Ovary (tissue), 9 donors: ENCODE data around the gene RSPH1. TPM values are rescaled to one million over a fixed set of nuclear protein-coding genes. Genes with fewer than 3 reads are reported as not detected.

Experiments used
- DNase-seq, 5 donors: peaks; one replicate each; pipeline ENCODE4 v3.0.0-alpha.2; 2019 to 2020
- H3K27ac ChIP-seq, 2 donors: fragments of 200-600 bp; one replicate each; pipeline versions ENCODE4 v1.5.1 to v1.8.0; 2019 to 2022
- H3K27me3 ChIP-seq: fragments of 200-600 bp; one replicate; pipeline ENCODE4 v1.8.0; 2022
- H3K36me3 ChIP-seq: fragments of 200-600 bp; sonication (generic); one replicate; pipeline ENCODE4 v1.5.1; 2019
- H3K4me1 ChIP-seq: one replicate; pipeline ENCODE4 v1.8.1; 2013; ENCODE audit warnings: mild to moderate bottlenecking, moderate library complexity; ENCODE audit not compliant: insufficient read depth
- H3K4me3 ChIP-seq: fragments of 200-600 bp; sonication (generic); one replicate; pipeline ENCODE4 v1.5.1; 2017
- H3K9me3 ChIP-seq, 2 donors: fragments of 200-600 bp in 1 of 2; sonication (generic) in 1 of 2; one replicate each; pipeline versions ENCODE4 v1.5.1 to v1.8.1; 2013 to 2019; ENCODE audit warnings: mild to moderate bottlenecking in 1 of 2, moderate library complexity in 1 of 2
- EP300 ChIP-seq: sonication (generic); formaldehyde crosslinking; IDR thresholded peaks from one replicate; pipeline ENCODE4 v1.6.1; 2017; ENCODE audit warnings: antibody characterized with exemption
- POLR2A ChIP-seq: fragments of 450-650 bp; IDR thresholded peaks from one replicate; pipeline ENCODE4 v1.6.1; 2017; ENCODE audit warnings: antibody characterized with exemption, mild to moderate bottlenecking, moderate library complexity
- WGBS, 3 donors: extraction: QIAGEN DNeasy Blood & Tissue Kit in 1 of 3; methylation state at CpG; one replicate each; pipeline versions ENCODE4 v1.1.5 to v1.1.7; 2013 to 2017; 5-methylcytosine and 5-hydroxymethylcytosine counted together
- intact Hi-C, 4 donors: fragments of 100-400 bp; cut with DNase I; formaldehyde crosslinking; loops; one replicate each; pipeline versions ENCODE4 v1.11.0 to v1.15.1; 2022 to 2023
- polyA plus RNA-seq, 2 donors: library from polyadenylated mRNA; stranded (reverse); fragments of 200-250 nt in 1 of 2; fragments of 350-450 nt in 1 of 2; fragmentation: Illumina TruSeq in 1 of 2; extraction: RNeasy Lipid Tissue Mini Kit (QIAGEN cat#74804) in 1 of 2; gene quantifications; one replicate each; pipeline ENCODE4 v1.2.3, GENCODE V29; 2013 to 2014
- total RNA-seq, 7 donors: library from RNA; depleted of rRNA in 2 of 7; stranded (reverse); fragments of >200 nt in 2 of 7; fragmentation: NEBNext Ultra II Directional in 3 of 7; extraction: Animal tissue kit (Norgen Biotek cat#: 25700) in 3 of 7; gene quantifications; one replicate each; pipeline versions ENCODE4 v1.1.0 to v1.2.4, GENCODE V29; 2016 to 2023
- TF ChIP-seq, protein P1 (sequence below), 3 donors: fragments of 450-650 bp in 2 of 3; fragments of 200-600 bp in 1 of 3; IDR thresholded peaks; one replicate each; pipeline versions ENCODE4 v1.5.1 to v1.8.0; 2016 to 2022; ENCODE audit warnings: antibody characterized with exemption in 3 of 3, mild to moderate bottlenecking in 1 of 3
- donor health status: DM: no; HTN: no; CAD: no; lungs with moderate emphysema.
- donor health status: DM: no; HTN: no; CAD: no.
- donor health status: Bipolar disorder and iron deficiency.
- donor health status: DM: yes; HTN: yes; CAD: no.
- donor health status: DM: no; HTN: no; CAD: no.
- donor health status: DM: yes; HTN: yes; CAD: no.

The RSPH1 gene
- total and polyA plus RNA-seq, 9 donors, result 0.76 to 37.5 (median 2.5) TPM

DNA sequence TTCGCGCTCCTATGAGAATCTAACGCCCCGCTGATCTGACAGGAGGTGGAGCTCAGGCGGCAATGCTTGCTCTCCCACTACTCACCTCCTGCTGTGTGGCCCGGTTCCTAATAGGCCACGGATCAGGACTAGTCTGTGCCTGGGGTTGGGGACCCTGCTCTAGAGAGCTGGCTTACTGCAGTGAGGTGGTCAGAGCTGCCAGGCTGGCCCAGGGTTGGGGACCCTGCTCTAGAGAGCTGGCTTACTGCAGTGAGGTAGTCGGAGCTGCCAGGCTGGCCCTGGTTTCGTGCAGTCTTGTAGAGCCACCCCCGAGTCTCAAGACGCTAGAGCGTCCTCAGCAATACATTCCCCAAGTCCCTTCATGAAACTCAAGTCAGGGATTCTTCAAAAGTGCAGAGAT lies 45.1 kb upstream of the RSPH1 start:
- TF ChIP-seq POLR2A, result no peak
- TF ChIP-seq, protein P1, sequence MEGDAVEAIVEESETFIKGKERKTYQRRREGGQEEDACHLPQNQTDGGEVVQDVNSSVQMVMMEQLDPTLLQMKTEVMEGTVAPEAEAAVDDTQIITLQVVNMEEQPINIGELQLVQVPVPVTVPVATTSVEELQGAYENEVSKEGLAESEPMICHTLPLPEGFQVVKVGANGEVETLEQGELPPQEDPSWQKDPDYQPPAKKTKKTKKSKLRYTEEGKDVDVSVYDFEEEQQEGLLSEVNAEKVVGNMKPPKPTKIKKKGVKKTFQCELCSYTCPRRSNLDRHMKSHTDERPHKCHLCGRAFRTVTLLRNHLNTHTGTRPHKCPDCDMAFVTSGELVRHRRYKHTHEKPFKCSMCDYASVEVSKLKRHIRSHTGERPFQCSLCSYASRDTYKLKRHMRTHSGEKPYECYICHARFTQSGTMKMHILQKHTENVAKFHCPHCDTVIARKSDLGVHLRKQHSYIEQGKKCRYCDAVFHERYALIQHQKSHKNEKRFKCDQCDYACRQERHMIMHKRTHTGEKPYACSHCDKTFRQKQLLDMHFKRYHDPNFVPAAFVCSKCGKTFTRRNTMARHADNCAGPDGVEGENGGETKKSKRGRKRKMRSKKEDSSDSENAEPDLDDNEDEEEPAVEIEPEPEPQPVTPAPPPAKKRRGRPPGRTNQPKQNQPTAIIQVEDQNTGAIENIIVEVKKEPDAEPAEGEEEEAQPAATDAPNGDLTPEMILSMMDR (IDR thresholded peaks at IDR 0.05), result no peak
- TF ChIP-seq EP300, result no peak
- no peaks in the 10 kb centered on the region for H3K9me3 ChIP-seq
- H3K27me3 ChIP-seq, result no peaks in the 10 kb centered on the region
- WGBS, 3 donors, result 86 to 93% (median 89%) methylated on average over 12 of the region's 12 CpGs
- no peak overlapping the region for H3K27ac ChIP-seq
- no peaks in the 10 kb centered on the region for H3K36me3 ChIP-seq
- H3K4me3 ChIP-seq, result no peak overlapping the region
- H3K4me1 ChIP-seq, result no peaks in the 10 kb centered on the region
- intact Hi-C loops, result no loop called here
- no peak for DNase-seq

DNA sequence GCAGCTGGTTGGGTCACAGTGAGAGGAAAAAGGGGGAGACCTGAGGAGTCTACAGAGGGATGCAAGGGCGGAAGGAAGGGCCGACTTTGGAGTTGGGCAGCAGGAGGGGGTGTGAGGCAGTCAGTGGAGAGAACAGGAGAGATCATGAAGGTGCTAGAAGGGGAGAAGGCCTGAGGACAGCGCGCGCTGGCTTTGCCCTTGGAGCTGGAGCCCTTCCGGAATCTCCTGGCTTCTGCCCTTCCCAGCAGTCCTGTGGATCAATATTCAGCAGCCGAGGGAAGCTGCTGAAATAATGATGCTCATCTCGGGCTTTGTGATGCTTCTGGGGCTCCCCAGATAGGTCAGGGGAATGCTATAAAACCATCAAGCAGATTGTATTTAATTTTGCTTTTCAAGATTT lies 44.4 kb upstream of the RSPH1 start:
- no peak overlapping the region for H3K27ac ChIP-seq
- WGBS, 3 donors, result 82 to 92% (median 86%) methylated on average over 8 of the region's 8 CpGs
- H3K36me3 ChIP-seq, result no peaks in the 10 kb centered on the region
- intact Hi-C loops, result no loop called here
- no peaks in the 10 kb centered on the region for H3K4me1 ChIP-seq
- DNase-seq, result peak in 1 of 5 donors; percentile 5
- H3K27me3 ChIP-seq, result no peaks in the 10 kb centered on the region
- TF ChIP-seq, protein P1 (IDR thresholded peaks at IDR 0.05), result no peak
- TF ChIP-seq EP300 (no peak), POLR2A (no peak)
- H3K4me3 ChIP-seq, result no peak overlapping the region
- no peaks in the 10 kb centered on the region for H3K9me3 ChIP-seq

DNA sequence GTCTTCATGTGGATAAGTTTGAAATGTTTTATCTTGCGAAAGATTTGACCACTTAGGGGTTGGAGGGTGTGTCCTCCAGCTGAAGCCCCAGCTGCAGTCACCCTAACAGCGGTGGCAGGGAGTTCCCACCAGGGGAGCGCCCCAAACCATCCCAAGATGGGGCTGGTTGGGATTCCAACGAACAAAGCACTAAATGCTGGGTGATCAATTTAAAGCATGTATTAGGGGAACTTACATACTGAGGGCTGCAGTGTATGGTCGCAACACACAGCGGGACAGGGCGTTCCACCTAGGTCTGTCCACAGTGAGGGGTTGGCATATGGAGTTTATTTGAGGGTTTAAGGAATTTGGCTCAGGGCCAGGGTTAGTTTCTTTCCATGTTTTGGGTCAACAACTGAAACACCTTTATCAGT lies 43.9 kb upstream of the RSPH1 start:
- no peak overlapping the region for H3K27ac ChIP-seq
- H3K9me3 ChIP-seq, result no peaks in the 10 kb centered on the region
- H3K27me3 ChIP-seq, result no peaks in the 10 kb centered on the region
- DNase-seq, result peak in 1 of 5 donors; percentile 29
- 85 to 87% (median 85%) methylated on average over 7 of the region's 7 CpGs for whole genome bisulfite sequencing, 3 donors
- no peaks in the 10 kb centered on the region for H3K36me3 ChIP-seq
- no peak overlapping the region for H3K4me3 ChIP-seq
- no peaks in the 10 kb centered on the region for H3K4me1 ChIP-seq
- no peak for TF ChIP-seq POLR2A
- no peak for TF ChIP-seq EP300
- TF ChIP-seq, protein P1 (IDR thresholded peaks at IDR 0.05), result no peak
- intact Hi-C loops, result no loop called here

DNA sequence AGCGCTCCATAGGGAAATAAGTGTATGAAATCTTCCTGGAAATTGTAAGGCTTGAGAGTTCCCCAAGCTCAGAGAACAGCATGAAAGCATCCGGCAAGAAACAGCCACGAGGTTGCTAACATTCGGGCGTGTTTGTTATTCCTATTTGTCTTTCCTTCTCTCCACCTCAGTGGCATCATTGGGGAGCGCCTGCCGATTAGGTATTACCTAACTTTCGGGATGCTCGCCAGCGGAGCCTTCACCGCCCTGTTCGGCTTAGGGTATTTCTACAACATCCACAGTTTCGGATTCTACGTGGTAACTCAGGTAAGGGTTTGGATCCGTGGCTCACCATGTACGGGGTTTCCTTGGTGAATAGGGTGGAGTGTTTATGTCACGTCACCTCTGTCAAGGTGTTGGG lies 43.3 kb upstream of the RSPH1 start:
- Histone ChIP-seq H3K4me1 (no peaks in the 10 kb centered on the region), H3K9me3 (no peaks in the 10 kb centered on the region), H3K4me3 (no peak overlapping the region), H3K27me3 (no peaks in the 10 kb centered on the region), H3K36me3 (no peaks in the 10 kb centered on the region), H3K27ac (no peak overlapping the region)
- peak in 1 of 5 donors; percentile 25 for DNase-seq
- intact Hi-C loops, result no loop called here
- TF ChIP-seq EP300 (no peak), POLR2A (no peak)
- TF ChIP-seq, protein P1 (IDR thresholded peaks at IDR 0.05), result no peak
- WGBS, 3 donors, result 89 to 94% (median 93%) methylated on average over 17 of the region's 17 CpGs
